ENCODE data around the gene ARCN1.

DNA sequence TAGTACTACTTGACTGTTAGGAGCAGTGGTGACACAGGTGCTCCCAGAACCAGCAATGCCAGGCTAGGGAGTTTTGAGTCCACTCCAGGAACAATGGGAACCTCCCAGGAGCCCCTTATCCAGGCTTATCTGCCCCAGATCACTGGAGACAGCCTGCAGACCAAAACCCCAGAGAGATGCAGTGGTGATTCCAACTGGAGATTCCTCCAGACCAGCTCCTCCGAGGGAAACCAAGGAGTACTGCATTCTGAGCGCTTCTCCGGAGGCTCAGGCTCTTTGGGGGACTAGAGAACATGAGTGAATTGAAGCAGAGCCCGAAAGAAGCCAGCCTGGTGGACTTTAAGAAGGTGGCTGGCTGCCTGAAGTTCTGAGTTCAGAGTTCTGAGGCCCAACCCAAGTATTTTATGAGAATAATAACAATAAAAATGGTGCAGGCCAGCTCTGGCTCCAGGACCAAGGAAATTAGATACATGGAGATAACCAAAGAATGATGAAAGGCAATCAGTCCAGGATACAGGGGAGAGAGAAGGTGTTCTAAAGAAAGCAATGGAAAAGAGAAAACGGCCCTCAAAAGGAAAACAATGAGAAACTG is 42.5 kb upstream of the ARCN1 start:
- TF ChIP-seq, protein P1, sequence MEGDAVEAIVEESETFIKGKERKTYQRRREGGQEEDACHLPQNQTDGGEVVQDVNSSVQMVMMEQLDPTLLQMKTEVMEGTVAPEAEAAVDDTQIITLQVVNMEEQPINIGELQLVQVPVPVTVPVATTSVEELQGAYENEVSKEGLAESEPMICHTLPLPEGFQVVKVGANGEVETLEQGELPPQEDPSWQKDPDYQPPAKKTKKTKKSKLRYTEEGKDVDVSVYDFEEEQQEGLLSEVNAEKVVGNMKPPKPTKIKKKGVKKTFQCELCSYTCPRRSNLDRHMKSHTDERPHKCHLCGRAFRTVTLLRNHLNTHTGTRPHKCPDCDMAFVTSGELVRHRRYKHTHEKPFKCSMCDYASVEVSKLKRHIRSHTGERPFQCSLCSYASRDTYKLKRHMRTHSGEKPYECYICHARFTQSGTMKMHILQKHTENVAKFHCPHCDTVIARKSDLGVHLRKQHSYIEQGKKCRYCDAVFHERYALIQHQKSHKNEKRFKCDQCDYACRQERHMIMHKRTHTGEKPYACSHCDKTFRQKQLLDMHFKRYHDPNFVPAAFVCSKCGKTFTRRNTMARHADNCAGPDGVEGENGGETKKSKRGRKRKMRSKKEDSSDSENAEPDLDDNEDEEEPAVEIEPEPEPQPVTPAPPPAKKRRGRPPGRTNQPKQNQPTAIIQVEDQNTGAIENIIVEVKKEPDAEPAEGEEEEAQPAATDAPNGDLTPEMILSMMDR (conservative IDR thresholded peaks at IDR 0.05; ENCODE audit: low read depth, low read length) = no peak
- TF ChIP-seq FOS (IDR thresholded peaks at IDR 0.05; ENCODE audit: low read depth, low read length) (no peak), POLR2A (IDR thresholded peaks at IDR 0.05; ENCODE audit: low read depth, low read length) (no peak), SMC3 (IDR thresholded peaks at IDR 0.05; ENCODE audit: low read depth, low read length) (no peak), MAFK (IDR thresholded peaks at IDR 0.05; ENCODE audit: low read depth, low read length) (no peak), ELK1 (IDR thresholded peaks at IDR 0.05; ENCODE audit: borderline replicate concordance, low read depth, low read length) (no peak), BHLHE40 (IDR thresholded peaks at IDR 0.05; ENCODE audit: low read depth, low read length) (no peak), RFX5 (IDR thresholded peaks at IDR 0.05; ENCODE audit: low read depth, low read length) (no peak), CEBPB (IDR thresholded peaks at IDR 0.05; ENCODE audit: low read depth, low read length) (no peak), RCOR1 (IDR thresholded peaks at IDR 0.05; ENCODE audit: insufficient replicate concordance, low read length) (no peak), MAZ (IDR thresholded peaks at IDR 0.05; ENCODE audit: borderline replicate concordance, low read depth, low read length) (no peak)
- TF ChIP-seq, protein P2, sequence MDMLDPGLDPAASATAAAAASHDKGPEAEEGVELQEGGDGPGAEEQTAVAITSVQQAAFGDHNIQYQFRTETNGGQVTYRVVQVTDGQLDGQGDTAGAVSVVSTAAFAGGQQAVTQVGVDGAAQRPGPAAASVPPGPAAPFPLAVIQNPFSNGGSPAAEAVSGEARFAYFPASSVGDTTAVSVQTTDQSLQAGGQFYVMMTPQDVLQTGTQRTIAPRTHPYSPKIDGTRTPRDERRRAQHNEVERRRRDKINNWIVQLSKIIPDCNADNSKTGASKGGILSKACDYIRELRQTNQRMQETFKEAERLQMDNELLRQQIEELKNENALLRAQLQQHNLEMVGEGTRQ (IDR thresholded peaks at IDR 0.05; ENCODE audit: low read depth, low read length) = no peak

All from IMR-90 (cell line).